RWPE1 (cell line): ENCODE data around the gene RBM7.
A peak's percentile ranks its signal among the peaks of the same experiment; 100 is the strongest.

Source experiments
- CTCF ChIA-PET: fragments of 350-600 bp; sonication (Branson Sonifier 250); formaldehyde crosslinking; extraction: SDS; loops from one replicate; lab custom pipeline; 2021; lab: Yijun Ruan, JAX
- POLR2A ChIA-PET: fragments of 400-600 bp; formaldehyde crosslinking; extraction: SDS; loops from one replicate; lab custom pipeline; 2020; ENCODE audit warnings: antibody characterized with exemption; ENCODE audit not compliant: low non-redundant PET; lab: Yijun Ruan, JAX
- DNase-seq: peaks from one replicate; pipeline ENCODE4 v3.0.0; 2012; ENCODE audit warnings: low spot score
- H3K27ac ChIP-seq: fragments of 450-650 bp; 2 replicates; pipeline ENCODE4 v1.5.1; 2017
- CTCF ChIP-seq: fragments of 450-650 bp; conservative IDR thresholded peaks from 2 replicates; pipeline ENCODE4 v1.5.1; 2017; ENCODE audit warnings: low read depth, mild to moderate bottlenecking

Gene RBM7

GRCh38 chr11:114399490-114400215 lies 813 bp upstream of the RBM7 start:
- peak; percentile 26 for DNase-seq
- POLR2A ChIA-PET = interaction anchor here (0.7 to 0.8 kb wide), 2 partner anchors 17 to 269 kb away, joined by 3 read pairs; no protein-coding TSS in a partner anchor
- peak overlapping the region; percentile 96 for H3K27ac ChIP-seq
- CTCF ChIA-PET = interaction anchor here (0.6 to 0.8 kb wide), 4 partner anchors 22 to 1157 kb away, joined by 3 to 6 read pairs (median 4); no protein-coding TSS in a partner anchor
- TF ChIP-seq CTCF = no peak

DNA sequence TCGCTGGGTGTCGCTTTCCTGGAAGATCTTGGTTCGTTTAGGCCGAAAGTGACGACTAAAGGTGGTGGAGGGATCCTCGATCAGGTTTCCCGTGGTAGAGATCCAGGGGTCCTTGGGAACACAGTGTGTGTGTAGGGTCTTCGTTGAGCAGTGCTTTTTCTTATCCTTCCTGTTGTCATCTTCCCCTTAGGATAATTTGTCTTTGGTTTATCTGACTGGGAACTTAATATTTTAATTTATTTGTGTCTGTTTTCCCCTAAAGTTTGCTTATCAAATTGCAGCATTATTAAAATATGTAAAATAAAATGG lies 403 bp downstream of the RBM7 start:
- TF ChIP-seq CTCF = no peak
- ChIA-PET POLR2A (no interaction called here), CTCF (interaction anchor here (0.7 kb wide), 1 partner anchor 383 kb away, joined by 3 read pairs; no protein-coding TSS in a partner anchor)
- no peak for DNase-seq
- H3K27ac ChIP-seq = peak overlapping the region; percentile 96

- no peak for DNase-seq
- ChIA-PET CTCF (no interaction called here), POLR2A (no interaction called here)
- TF ChIP-seq CTCF = no peak
- no peak overlapping the region for H3K27ac ChIP-seq
Measured at GRCh38 chr11:114401311-114401710, 845 bp downstream of the RBM7 start.

DNA sequence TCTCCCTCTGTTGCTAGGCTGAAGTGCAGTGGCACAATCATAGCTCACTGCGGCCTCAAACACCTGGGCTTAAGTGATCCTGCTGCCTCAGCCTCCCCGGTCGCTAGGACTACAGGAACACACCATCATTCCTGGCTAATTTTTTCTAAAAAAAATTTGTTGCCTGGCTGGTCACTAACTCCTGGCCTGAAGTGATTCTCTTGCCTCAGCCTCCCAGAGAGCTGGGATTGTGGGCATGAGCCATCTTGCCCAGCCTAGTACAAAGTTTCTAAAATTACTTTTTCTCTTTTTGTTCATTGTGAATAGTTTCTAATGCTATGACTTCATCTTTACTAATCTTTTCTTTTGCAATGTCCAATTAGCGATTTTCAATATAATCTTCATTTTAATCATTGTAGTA lies 12.5 kb downstream of the RBM7 start:
- no peak for DNase-seq
- peak overlapping the region; percentile 52 for H3K27ac ChIP-seq
- no peak for TF ChIP-seq CTCF
- ChIA-PET POLR2A (no interaction called here), CTCF (interaction anchor here (0.6 kb wide), 1 partner anchor 65 kb away, joined by 3 read pairs; no protein-coding TSS in a partner anchor)

- no peak for TF ChIP-seq CTCF
- H3K27ac ChIP-seq = no peak overlapping the region
- ChIA-PET POLR2A (no interaction called here), CTCF (no interaction called here)
- no peak for DNase-seq
Measured at GRCh38 chr11:114413958-114414357, 13.5 kb downstream of the RBM7 start.

DNA sequence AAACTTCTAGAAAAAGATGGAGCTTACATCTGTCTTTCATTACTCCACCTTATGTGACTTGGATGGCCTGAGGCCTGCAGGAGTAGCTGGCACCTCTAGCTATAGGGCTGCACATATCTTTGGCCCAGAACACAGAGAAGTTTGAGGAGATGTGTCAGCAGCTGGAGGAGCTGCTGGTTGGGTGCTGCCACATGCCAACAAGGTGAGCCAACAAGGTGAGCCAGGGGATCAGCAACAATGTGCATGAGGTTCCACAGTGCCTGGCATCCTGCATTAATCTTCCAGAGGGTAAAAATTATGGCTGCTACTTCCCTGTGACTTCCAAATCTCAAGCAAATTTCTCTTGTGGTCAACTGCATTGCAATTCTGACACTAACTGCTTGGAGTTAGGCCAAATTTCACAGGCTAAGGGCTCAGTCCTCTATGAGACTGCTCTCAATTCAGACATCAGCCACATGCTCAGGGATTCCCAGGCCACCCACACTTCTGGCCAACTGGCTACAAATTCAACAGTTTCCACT lies 16.0 kb downstream of the RBM7 start:
- POLR2A ChIA-PET = interaction anchor here (0.5 kb wide), 1 partner anchor 17 kb away, joined by 3 read pairs; no protein-coding TSS in a partner anchor

More for the DNA sequence above, 16.0 kb downstream of the RBM7 start:
- peak overlapping the region; percentile 27; the same call in 1 of the 2 replicates for H3K27ac ChIP-seq
- TF ChIP-seq CTCF = no peak
- DNase-seq = peak; percentile 55
- CTCF ChIA-PET = no interaction called here
